ENCODE data around the gene PALLD.
A peak's percentile ranks its signal among the peaks of the same experiment; 100 is the strongest.

Gene PALLD

DNA sequence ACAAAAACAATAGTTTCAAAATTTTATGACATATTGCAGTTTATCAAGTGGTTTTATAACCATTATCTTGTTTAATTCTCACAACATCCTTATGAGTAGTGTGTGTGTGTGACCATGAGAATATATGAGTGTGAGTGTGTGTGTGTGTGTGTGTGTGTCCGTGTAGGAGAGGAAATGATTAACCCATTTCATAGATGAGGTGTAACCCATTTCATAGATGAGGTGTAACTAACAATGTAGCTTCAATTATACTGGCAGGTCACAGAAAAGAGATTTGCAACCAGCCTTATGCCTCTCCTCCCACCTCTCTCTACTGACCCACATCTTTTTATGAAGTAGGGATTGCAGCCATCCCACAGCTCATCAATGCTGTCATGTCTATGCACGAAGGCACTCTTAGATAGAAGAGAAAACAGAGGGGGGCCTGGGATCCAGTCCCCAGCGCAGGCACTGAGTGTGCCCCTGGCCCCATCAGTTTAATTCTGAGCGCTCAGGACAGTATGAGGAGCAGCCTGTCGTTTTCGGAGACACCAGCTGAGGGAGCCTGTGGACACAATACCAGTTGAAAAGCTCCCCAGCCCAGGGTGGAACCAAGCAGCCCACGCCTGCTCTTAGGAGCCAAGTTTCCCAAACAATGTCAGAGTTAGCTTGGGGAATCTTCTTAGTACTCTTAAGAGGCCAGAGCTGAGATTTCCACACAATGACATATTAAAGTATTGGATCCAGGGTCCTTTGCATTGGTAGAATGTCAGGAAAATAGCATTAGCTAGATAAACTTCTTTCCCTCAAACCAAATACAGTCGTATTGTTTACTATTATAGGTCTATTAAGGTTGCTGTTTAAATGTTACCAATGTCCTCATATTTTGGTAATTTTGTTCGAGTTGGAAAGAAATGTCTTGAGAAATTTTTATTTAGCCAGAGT lies 88.6 kb downstream of the PALLD start:
- TF ChIP-seq CTCF (IDR thresholded peaks at IDR 0.05; ENCODE audit: borderline replicate concordance, control extremely low read depth, extremely low read depth, insufficient read depth, missing control alignments), result peak; percentile 51
- in situ Hi-C loops (cut with MboI; ENCODE audit: low sequenced_read_pairs, unreplicated experiment), result no loop called here
- peak; percentile 25 for DNase-seq (ENCODE audit: low spot score)

DNA sequence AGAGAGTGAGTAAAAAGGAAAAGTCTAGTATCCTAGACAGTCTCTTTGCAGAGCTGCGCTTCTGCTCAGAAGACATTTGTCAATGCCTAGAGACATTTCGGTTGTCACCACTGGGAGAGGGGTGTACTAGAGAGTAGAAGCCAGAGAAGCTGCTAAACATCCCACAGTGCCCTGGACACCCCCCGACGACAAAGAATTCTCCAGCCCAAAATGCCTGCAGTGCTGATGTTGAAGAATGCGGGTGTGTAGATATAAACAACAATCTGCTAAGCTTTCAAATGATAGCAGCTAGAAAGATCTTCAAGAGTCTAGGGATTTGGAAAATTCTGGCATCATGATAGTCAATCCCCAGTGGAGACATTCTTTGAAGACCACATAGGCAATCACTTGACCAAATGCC lies 90.1 kb downstream of the PALLD start:
- in situ Hi-C loops (cut with MboI; ENCODE audit: low sequenced_read_pairs, unreplicated experiment), result no loop called here
- no peak for DNase-seq (ENCODE audit: low spot score)
- TF ChIP-seq CTCF (IDR thresholded peaks at IDR 0.05; ENCODE audit: borderline replicate concordance, control extremely low read depth, extremely low read depth, insufficient read depth, missing control alignments), result no peak

GRCh38 chr4:168587411-168588125 lies 90.7 kb downstream of the PALLD start:
- TF ChIP-seq CTCF (IDR thresholded peaks at IDR 0.05; ENCODE audit: borderline replicate concordance, control extremely low read depth, extremely low read depth, insufficient read depth, missing control alignments), result no peak
- no peak for DNase-seq (ENCODE audit: low spot score)
- in situ Hi-C loops (cut with MboI; ENCODE audit: low sequenced_read_pairs, unreplicated experiment), result no loop called here

GRCh38 chr4:168588916-168589531 lies 92.2 kb downstream of the PALLD start:
- in situ Hi-C loops (cut with MboI; ENCODE audit: low sequenced_read_pairs, unreplicated experiment), result no loop called here
- TF ChIP-seq CTCF (IDR thresholded peaks at IDR 0.05; ENCODE audit: borderline replicate concordance, control extremely low read depth, extremely low read depth, insufficient read depth, missing control alignments), result no peak
- no peak for DNase-seq (ENCODE audit: low spot score)

- in situ Hi-C loops (cut with MboI; ENCODE audit: low sequenced_read_pairs, unreplicated experiment), result no loop called here
- TF ChIP-seq CTCF (IDR thresholded peaks at IDR 0.05; ENCODE audit: borderline replicate concordance, control extremely low read depth, extremely low read depth, insufficient read depth, missing control alignments), result no peak
- DNase-seq (ENCODE audit: low spot score), result no peak
Observed at GRCh38 chr4:168592676-168593075, 95.8 kb downstream of the PALLD start.

- in situ Hi-C loops (cut with MboI; ENCODE audit: low sequenced_read_pairs, unreplicated experiment), result no loop called here
- DNase-seq (ENCODE audit: low spot score), result no peak
- TF ChIP-seq CTCF (IDR thresholded peaks at IDR 0.05; ENCODE audit: borderline replicate concordance, control extremely low read depth, extremely low read depth, insufficient read depth, missing control alignments), result no peak
Observed at GRCh38 chr4:168593399-168593798, 96.5 kb downstream of the PALLD start.

Data from GM13976 (cell line).